Fibroblast of skin of back (primary cell): ENCODE data around the gene SLC35E2B.
"Not testable (repeated sequence)": the region's sequence is repeated elsewhere in the genome, so short reads cannot be mapped to it uniquely, and the experiment has no call there.

Experiments
- DNase-seq: peaks from one replicate; pipeline ENCODE4 v3.0.0-alpha.2; 2013

SLC35E2B gene

GRCh38 chr1:1638528-1638927 is 54.1 kb downstream of the SLC35E2B start:
- not testable (repeated sequence) for DNase-seq

- not testable (repeated sequence) for DNase-seq
Observed at GRCh38 chr1:1637479-1637875, 55.1 kb downstream of the SLC35E2B start.

- not testable (repeated sequence) for DNase-seq
Observed at GRCh38 chr1:1636621-1637478, 55.7 kb downstream of the SLC35E2B start.

- not testable (repeated sequence) for DNase-seq
Observed at GRCh38 chr1:1634613-1635012, 58.0 kb downstream of the SLC35E2B start.

- DNase-seq = not testable (repeated sequence)
Observed at GRCh38 chr1:1633409-1633808, 59.2 kb downstream of the SLC35E2B start.

GRCh38 chr1:1631782-1632420 is 60.7 kb downstream of the SLC35E2B start, which contains the start of gene MMP23B:
TSS of gene MMP23B (plus strand) at chr1:1632173. CDS start at chr1:1632219, 46 bp downstream.
- DNase-seq = no peak

- no peak for DNase-seq
Observed at GRCh38 chr1:1630965-1631781, 61.4 kb downstream of the SLC35E2B start.

GRCh38 chr1:1630191-1630964 is 62.2 kb downstream of the SLC35E2B start:
- DNase-seq = peak; percentile 52

- DNase-seq = no peak
Observed at GRCh38 chr1:1629430-1630190, 63.0 kb downstream of the SLC35E2B start.

- no peak for DNase-seq
Observed at GRCh38 chr1:1628754-1629429, 63.7 kb downstream of the SLC35E2B start.

GRCh38 chr1:1627829-1628753 is 64.5 kb downstream of the SLC35E2B start:
- no peak for DNase-seq

- no peak for DNase-seq
Observed at GRCh38 chr1:1627261-1627828, 65.2 kb downstream of the SLC35E2B start.

- no peak for DNase-seq
Observed at GRCh38 chr1:1626207-1627141, 66.1 kb downstream of the SLC35E2B start.

- DNase-seq = no peak
Observed at GRCh38 chr1:1625824-1626206, 66.8 kb downstream of the SLC35E2B start.

- no peak for DNase-seq
Observed at GRCh38 chr1:1625404-1625775, 67.2 kb downstream of the SLC35E2B start.

- no peak for DNase-seq
Observed at GRCh38 chr1:1624443-1625403, 67.9 kb downstream of the SLC35E2B start.
